ENCODE data around the gene PRDM10. TPM values are rescaled to one million over a fixed set of nuclear protein-coding genes. Genes with fewer than 3 reads are reported as not detected.

The PRDM10 gene
- total RNA-seq, 1 experiment from 2014 or later = 18.9 TPM

DNA sequence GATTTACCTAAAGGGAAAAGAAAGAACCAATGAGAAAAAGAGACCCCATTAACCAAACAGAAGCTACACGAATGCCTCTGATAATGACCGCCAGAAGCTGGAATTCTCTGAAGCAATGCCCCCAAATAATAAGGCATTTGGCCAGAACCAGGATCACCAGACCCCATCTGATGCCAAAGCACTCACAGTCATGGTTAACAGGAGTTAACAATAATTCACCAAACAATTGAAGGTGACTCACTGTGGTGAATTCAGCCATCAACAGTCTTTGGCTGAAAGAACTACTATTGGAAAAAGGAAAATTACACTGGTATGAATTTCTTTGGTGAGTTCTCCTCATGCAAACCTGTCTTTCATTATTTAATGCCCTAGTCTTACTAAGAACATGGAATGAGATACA is 85.4 kb downstream of the PRDM10 start:
- no peak overlapping the region for H3K27ac Mint-ChIP-seq
- ChIA-PET POLR2A (no interaction called here), CTCF (no interaction called here)
- H3K4me1 Mint-ChIP-seq = no peaks in the 10 kb centered on the region
- TF ChIP-seq ZNF121 (CRISPR knock-in tag; IDR thresholded peaks at IDR 0.05) (no peak), ATF1 (CRISPR knock-in tag; IDR thresholded peaks at IDR 0.05) (no peak), NFATC4 (CRISPR knock-in tag; IDR thresholded peaks at IDR 0.05) (no peak)
- peaks cover 53% of the 10 kb centered on the region for H3K36me3 Mint-ChIP-seq
- H3K27me3 Mint-ChIP-seq (ENCODE audit: low read depth) = no peaks in the 10 kb centered on the region
- DNase-seq (ENCODE audit: low spot score) (no peak), ATAC-seq (no peak)
- H3K4me3 Mint-ChIP-seq = no peak overlapping the region
- H3K9me3 Mint-ChIP-seq = no peaks in the 10 kb centered on the region

GRCh38 chr11:129911298-129911697 is 91.3 kb downstream of the PRDM10 start:
- Mint-ChIP-seq H3K27me3 (ENCODE audit: low read depth) (no peaks in the 10 kb centered on the region), H3K9me3 (no peaks in the 10 kb centered on the region), H3K36me3 (peaks cover 55% of the 10 kb centered on the region), H3K4me1 (peaks cover 7% of the 10 kb centered on the region; the same call in 1 of the 2 replicates), H3K4me3 (no peak overlapping the region), H3K27ac (peak overlapping the region; percentile 17; the same call in 1 of the 2 replicates)
- ChIA-PET CTCF (no interaction called here), POLR2A (no interaction called here)
- no peak for DNase-seq (ENCODE audit: low spot score)
- no peak for ATAC-seq
- TF ChIP-seq USF1 (CRISPR knock-in tag; IDR thresholded peaks at IDR 0.05) (no peak), RORB (CRISPR knock-in tag; IDR thresholded peaks at IDR 0.05) (no peak), OVOL2 (CRISPR knock-in tag; IDR thresholded peaks at IDR 0.05; ENCODE audit: borderline replicate concordance) (no peak), ARID4B (CRISPR knock-in tag; IDR thresholded peaks at IDR 0.05; ENCODE audit: borderline replicate concordance) (no peak), NR3C1 (CRISPR knock-in tag; conservative IDR thresholded peaks at IDR 0.05; ENCODE audit: low read depth) (no peak), FOXJ3 (CRISPR knock-in tag; IDR thresholded peaks at IDR 0.05; ENCODE audit: borderline replicate concordance) (no peak), ATF2 (CRISPR knock-in tag; IDR thresholded peaks at IDR 0.05; ENCODE audit: borderline replicate concordance, low read depth) (no peak), ZNF671 (CRISPR knock-in tag; IDR thresholded peaks at IDR 0.05) (no peak), CREB1 (CRISPR knock-in tag; IDR thresholded peaks at IDR 0.05) (no peak), ZNF138 (CRISPR knock-in tag; conservative IDR thresholded peaks at IDR 0.05) (no peak), E2F4 (CRISPR knock-in tag; IDR thresholded peaks at IDR 0.05; ENCODE audit: borderline replicate concordance, low read depth) (no peak), GABPB1 (CRISPR knock-in tag; IDR thresholded peaks at IDR 0.05) (no peak), FOXK1 (CRISPR knock-in tag; IDR thresholded peaks at IDR 0.05) (no peak), GTF2I (CRISPR knock-in tag; conservative IDR thresholded peaks at IDR 0.05) (no peak)
- TF ChIP-seq, protein P1, sequence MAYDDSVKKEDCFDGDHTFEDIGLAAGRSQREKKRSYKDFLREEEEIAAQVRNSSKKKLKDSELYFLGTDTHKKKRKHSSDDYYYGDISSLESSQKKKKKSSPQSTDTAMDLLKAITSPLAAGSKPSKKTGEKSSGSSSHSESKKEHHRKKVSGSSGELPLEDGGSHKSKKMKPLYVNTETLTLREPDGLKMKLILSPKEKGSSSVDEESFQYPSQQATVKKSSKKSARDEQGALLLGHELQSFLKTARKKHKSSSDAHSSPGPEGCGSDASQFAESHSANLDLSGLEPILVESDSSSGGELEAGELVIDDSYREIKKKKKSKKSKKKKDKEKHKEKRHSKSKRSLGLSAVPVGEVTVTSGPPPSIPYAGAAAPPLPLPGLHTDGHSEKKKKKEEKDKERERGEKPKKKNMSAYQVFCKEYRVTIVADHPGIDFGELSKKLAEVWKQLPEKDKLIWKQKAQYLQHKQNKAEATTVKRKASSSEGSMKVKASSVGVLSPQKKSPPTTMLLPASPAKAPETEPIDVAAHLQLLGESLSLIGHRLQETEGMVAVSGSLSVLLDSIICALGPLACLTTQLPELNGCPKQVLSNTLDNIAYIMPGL (CRISPR knock-in tag; IDR thresholded peaks at IDR 0.05) = no peak
- TF ChIP-seq, protein P2, sequence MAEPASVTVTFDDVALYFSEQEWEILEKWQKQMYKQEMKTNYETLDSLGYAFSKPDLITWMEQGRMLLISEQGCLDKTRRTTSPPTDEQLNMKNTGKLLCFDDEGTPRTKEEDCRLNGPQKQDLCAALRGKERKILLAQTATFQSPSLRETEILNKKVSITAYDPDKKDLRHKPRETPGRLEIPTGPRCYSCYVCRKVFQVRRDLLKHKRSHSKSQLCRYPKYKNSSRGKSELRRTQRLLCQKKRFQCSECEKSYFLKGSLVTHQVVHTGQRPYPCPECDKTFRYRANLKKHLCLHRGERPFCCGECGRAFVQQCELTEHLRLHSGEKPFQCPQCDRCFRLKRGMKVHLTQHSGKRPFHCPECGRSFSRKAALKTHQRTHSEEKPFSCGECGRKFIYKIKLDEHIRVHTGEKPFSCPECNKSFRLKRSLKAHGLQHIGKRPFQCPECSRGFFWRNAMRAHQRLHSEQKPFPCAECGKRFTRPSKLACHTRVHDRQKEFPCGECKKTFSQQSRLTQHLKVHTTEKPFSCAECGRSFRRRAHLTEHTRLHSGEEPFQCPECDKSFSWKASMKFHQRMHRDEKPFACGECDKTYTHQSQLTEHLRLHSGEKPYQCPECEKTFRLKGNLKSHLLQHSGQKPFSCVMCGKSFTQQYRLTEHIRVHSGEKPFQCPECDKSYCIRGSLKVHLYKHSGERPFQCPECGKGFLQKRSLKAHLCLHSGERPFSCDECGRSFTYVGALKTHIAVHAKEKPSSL (CRISPR knock-in tag; conservative IDR thresholded peaks at IDR 0.05) = no peak
- TF ChIP-seq, protein P3, sequence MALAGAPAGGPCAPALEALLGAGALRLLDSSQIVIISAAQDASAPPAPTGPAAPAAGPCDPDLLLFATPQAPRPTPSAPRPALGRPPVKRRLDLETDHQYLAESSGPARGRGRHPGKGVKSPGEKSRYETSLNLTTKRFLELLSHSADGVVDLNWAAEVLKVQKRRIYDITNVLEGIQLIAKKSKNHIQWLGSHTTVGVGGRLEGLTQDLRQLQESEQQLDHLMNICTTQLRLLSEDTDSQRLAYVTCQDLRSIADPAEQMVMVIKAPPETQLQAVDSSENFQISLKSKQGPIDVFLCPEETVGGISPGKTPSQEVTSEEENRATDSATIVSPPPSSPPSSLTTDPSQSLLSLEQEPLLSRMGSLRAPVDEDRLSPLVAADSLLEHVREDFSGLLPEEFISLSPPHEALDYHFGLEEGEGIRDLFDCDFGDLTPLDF (CRISPR knock-in tag; IDR thresholded peaks at IDR 0.05) = no peak
- TF ChIP-seq, protein P4, sequence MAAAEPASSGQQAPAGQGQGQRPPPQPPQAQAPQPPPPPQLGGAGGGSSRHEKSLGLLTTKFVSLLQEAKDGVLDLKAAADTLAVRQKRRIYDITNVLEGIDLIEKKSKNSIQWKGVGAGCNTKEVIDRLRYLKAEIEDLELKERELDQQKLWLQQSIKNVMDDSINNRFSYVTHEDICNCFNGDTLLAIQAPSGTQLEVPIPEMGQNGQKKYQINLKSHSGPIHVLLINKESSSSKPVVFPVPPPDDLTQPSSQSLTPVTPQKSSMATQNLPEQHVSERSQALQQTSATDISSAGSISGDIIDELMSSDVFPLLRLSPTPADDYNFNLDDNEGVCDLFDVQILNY (CRISPR knock-in tag; IDR thresholded peaks at IDR 0.05) = no peak
